Neural progenitor cell (in vitro differentiated cells): ENCODE results near the gene PRSS12.

Source experiments
- EZH2 ChIP-seq: fragments of 200-600 bp; sonication (generic); IDR thresholded peaks from 2 replicates; pipeline ENCODE4 v1.6.1; 2017; ENCODE audit warnings: antibody characterized with exemption, mild to moderate bottlenecking, moderate library complexity
- TF ChIP-seq, protein P1 (sequence below): fragments of 200-600 bp; sonication (generic); IDR thresholded peaks from 2 replicates; pipeline ENCODE4 v1.5.1; 2017; ENCODE audit warnings: antibody characterized with exemption, mild to moderate bottlenecking

- TF ChIP-seq EZH2, result no peak
- TF ChIP-seq, protein P1, sequence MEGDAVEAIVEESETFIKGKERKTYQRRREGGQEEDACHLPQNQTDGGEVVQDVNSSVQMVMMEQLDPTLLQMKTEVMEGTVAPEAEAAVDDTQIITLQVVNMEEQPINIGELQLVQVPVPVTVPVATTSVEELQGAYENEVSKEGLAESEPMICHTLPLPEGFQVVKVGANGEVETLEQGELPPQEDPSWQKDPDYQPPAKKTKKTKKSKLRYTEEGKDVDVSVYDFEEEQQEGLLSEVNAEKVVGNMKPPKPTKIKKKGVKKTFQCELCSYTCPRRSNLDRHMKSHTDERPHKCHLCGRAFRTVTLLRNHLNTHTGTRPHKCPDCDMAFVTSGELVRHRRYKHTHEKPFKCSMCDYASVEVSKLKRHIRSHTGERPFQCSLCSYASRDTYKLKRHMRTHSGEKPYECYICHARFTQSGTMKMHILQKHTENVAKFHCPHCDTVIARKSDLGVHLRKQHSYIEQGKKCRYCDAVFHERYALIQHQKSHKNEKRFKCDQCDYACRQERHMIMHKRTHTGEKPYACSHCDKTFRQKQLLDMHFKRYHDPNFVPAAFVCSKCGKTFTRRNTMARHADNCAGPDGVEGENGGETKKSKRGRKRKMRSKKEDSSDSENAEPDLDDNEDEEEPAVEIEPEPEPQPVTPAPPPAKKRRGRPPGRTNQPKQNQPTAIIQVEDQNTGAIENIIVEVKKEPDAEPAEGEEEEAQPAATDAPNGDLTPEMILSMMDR, result no peak
These were observed 17.0 kb downstream of the PRSS12 start for GRCh38 chr4:118335774-118336173.
